ENCODE measurements around the gene LRRC1.

LRRC1 gene

GRCh38 chr6:53924821-53925422 is 130.1 kb downstream of the LRRC1 start:
- DNase-seq (ENCODE audit: low spot score): no peak

GRCh38 chr6:53925891-53926290 is 131.1 kb downstream of the LRRC1 start:
- no peak for DNase-seq (ENCODE audit: low spot score)

- DNase-seq (ENCODE audit: low spot score): no peak
Measured at GRCh38 chr6:53926505-53926904, 131.7 kb downstream of the LRRC1 start.

GRCh38 chr6:53928641-53929040 is 133.8 kb downstream of the LRRC1 start:
- DNase-seq (ENCODE audit: low spot score): no peak

- no peak for DNase-seq (ENCODE audit: low spot score)
Measured at GRCh38 chr6:53929041-53929820, 134.4 kb downstream of the LRRC1 start.

GRCh38 chr6:53929821-53930120 is 135.0 kb downstream of the LRRC1 start:
- no peak for DNase-seq (ENCODE audit: low spot score)

- no peak for DNase-seq (ENCODE audit: low spot score)
Measured at GRCh38 chr6:53930330-53930729, 135.5 kb downstream of the LRRC1 start.

GRCh38 chr6:53931086-53931485 is 136.3 kb downstream of the LRRC1 start:
- no peak for DNase-seq (ENCODE audit: low spot score)

- DNase-seq (ENCODE audit: low spot score): no peak
Measured at GRCh38 chr6:53932516-53932915, 137.7 kb downstream of the LRRC1 start.

- no peak for DNase-seq (ENCODE audit: low spot score)
Measured at GRCh38 chr6:53934023-53934422, 139.2 kb downstream of the LRRC1 start.

- DNase-seq (ENCODE audit: low spot score): no peak
Measured at GRCh38 chr6:53937461-53937860, 142.7 kb downstream of the LRRC1 start.

- no peak for DNase-seq (ENCODE audit: low spot score)
Measured at GRCh38 chr6:53938810-53939209, 144.0 kb downstream of the LRRC1 start.

- no peak for DNase-seq (ENCODE audit: low spot score)
Measured at GRCh38 chr6:53939830-53940229, 145.0 kb downstream of the LRRC1 start.

GRCh38 chr6:53943395-53943794 is 148.6 kb downstream of the LRRC1 start:
- no peak for DNase-seq (ENCODE audit: low spot score)

GRCh38 chr6:53944091-53944490 is 149.3 kb downstream of the LRRC1 start:
- DNase-seq (ENCODE audit: low spot score): no peak

- DNase-seq (ENCODE audit: low spot score): no peak
Measured at GRCh38 chr6:53944543-53944942, 149.7 kb downstream of the LRRC1 start.

- DNase-seq (ENCODE audit: low spot score): no peak
Measured at GRCh38 chr6:53945765-53946407, 151.1 kb downstream of the LRRC1 start.

- DNase-seq (ENCODE audit: low spot score): no peak
Measured at GRCh38 chr6:53947780-53948179, 153.0 kb downstream of the LRRC1 start.

- DNase-seq (ENCODE audit: low spot score): no peak
Measured at GRCh38 chr6:53951383-53951782, 156.6 kb downstream of the LRRC1 start.

GRCh38 chr6:53956068-53956711 is 161.4 kb downstream of the LRRC1 start:
- no peak for DNase-seq (ENCODE audit: low spot score)

GRCh38 chr6:53956804-53957203 is 162.0 kb downstream of the LRRC1 start:
- no peak for DNase-seq (ENCODE audit: low spot score)

GRCh38 chr6:53959717-53960116 is 164.9 kb downstream of the LRRC1 start:
- DNase-seq (ENCODE audit: low spot score): no peak

- DNase-seq (ENCODE audit: low spot score): no peak
Measured at GRCh38 chr6:53960311-53960710, 165.5 kb downstream of the LRRC1 start.

Measured in CD4-positive, alpha-beta T cell treated with Interleukin-15 for 4 hours (primary cell).